Measurements from ENCODE around the gene SHISA3. TPM values are rescaled to one million over a fixed set of nuclear protein-coding genes. Genes with fewer than 3 reads are reported as not detected.

The SHISA3 gene
- total and polyA plus RNA-seq, 2 of the 8 experiments (the other 6 are each of a cell fraction or from before 2014, with no cell fraction given) = 2.0 to 9.3 TPM

GRCh38 chr4:42377497-42377896 lies 19.8 kb upstream of the SHISA3 start (continued):
- TF ChIP-seq CHD7 (IDR thresholded peaks at IDR 0.05; ENCODE audit: insufficient replicate concordance, low read length) = no peak
- no peak for TF ChIP-seq SP1 (IDR thresholded peaks at IDR 0.05; ENCODE audit: low read depth, low read length)
- no peak for TF ChIP-seq HDAC6 (IDR thresholded peaks at IDR 0.05; ENCODE audit: low read depth, low read length)
